K562 (cell line): ENCODE results near the gene BCL10. TPM values are rescaled to one million over a fixed set of nuclear protein-coding genes. Genes with fewer than 3 reads are reported as not detected.

ENCODE experiments used
- ATAC-seq: fragments of 200-7000 bp; cut with Tn5 transposase; 3 replicates; pipeline ENCODE4 v1.9.1; 2020; ENCODE audit warnings: moderate library complexity
- BruUV-seq: library from RNA; stranded (reverse); fragments of 400-500 nt; replicated peaks from 2 replicates; lab custom pipeline; 2021; lab: Mats Ljungman, UMichigan
- CTCF ChIA-PET: fragments of 300-600 bp; formaldehyde crosslinking; extraction: SDS; loops from one replicate; lab custom pipeline; 2021; ENCODE audit warnings: low intra/inter-chr PET ratio; lab: Yijun Ruan, JAX
- POLR2A ChIA-PET: fragments of 300-600, 350-650 bp; sonication (Branson Sonifier 250); formaldehyde crosslinking; extraction: SDS; loops from one replicate; lab custom pipeline; 2021; ENCODE audit warnings: antibody characterized with exemption, inconsistent platforms; lab: Yijun Ruan, JAX
- DNase-seq, 4 experiments: peaks; one replicate each; pipeline versions ENCODE4 v3.0.0 to v3.0.0-alpha.2; 2011 to 2018; ENCODE audit warnings: low spot score in 3 of 4, mixed read lengths in 3 of 4; ENCODE audit errors: extremely low read depth in 1 of 4
- FAIRE-seq: peaks from 2 replicates; lab custom pipeline; 2011; peaks lifted over from hg19 to GRCh38; lab: Jason Lieb, UNC
- H2AFZ ChIP-seq: 2 replicates; pipeline ENCODE4 v1.6.0; 2011; ENCODE audit warnings: low read depth, low read length, control low read depth, inconsistent platforms
- H3K27ac ChIP-seq: fragments of 200-600 bp; 3 replicates; pipeline ENCODE4 v1.8.0; 2011; ENCODE audit warnings: low read depth, mild to moderate bottlenecking, control low read depth, inconsistent platforms, low read length, moderate library complexity, mixed read lengths; ENCODE audit errors: extremely low read depth
- H3K27me3 ChIP-seq, 2 experiments: fragments of 300-600 bp in 1 of 2; 2 replicates in 1 of 2; 3 replicates in 1 of 2; pipeline versions ENCODE4 v1.6.0 to v1.8.0; 2011; ENCODE audit warnings: inconsistent platforms in 2 of 2, low read length in 2 of 2, mild to moderate bottlenecking in 1 of 2, mixed read lengths in 1 of 2, moderate library complexity in 1 of 2; ENCODE audit not compliant: control insufficient read depth in 2 of 2, insufficient read depth in 2 of 2
- H3K36me3 ChIP-seq: fragments of 300-600 bp; 3 replicates; pipeline ENCODE4 v1.8.0; 2011; ENCODE audit warnings: mild to moderate bottlenecking, low read length, inconsistent platforms; ENCODE audit not compliant: control insufficient read depth, insufficient read depth
- H3K4me1 ChIP-seq, 2 experiments: fragments of 200-600 bp in 1 of 2; replicated peaks in 1 of 2; 2 replicates in 1 of 2; 3 replicates in 1 of 2; pipeline versions ENCODE4 v1.5.1 to v1.8.0; 2011; ENCODE audit warnings: inconsistent platforms in 2 of 2, low read length in 2 of 2, mild to moderate bottlenecking in 1 of 2, mixed read lengths in 1 of 2, moderate library complexity in 1 of 2; ENCODE audit not compliant: control insufficient read depth in 2 of 2, insufficient read depth in 2 of 2
- H3K4me2 ChIP-seq: 2 replicates; pipeline ENCODE4 v1.6.1; 2011; ENCODE audit warnings: low read length, control low read depth, inconsistent platforms, mixed read lengths; ENCODE audit not compliant: insufficient read depth
- H3K4me3 ChIP-seq: fragments of 200-600 bp; sonication (generic), shearing (Covaris generic); 2 replicates; pipeline ENCODE4 v1.5.1; 2016; ENCODE audit warnings: control low read depth, inconsistent platforms
- H3K79me2 ChIP-seq: fragments of 200-600 bp; 3 replicates; pipeline ENCODE4 v1.8.0; 2011; ENCODE audit warnings: low read length, inconsistent platforms; ENCODE audit not compliant: control insufficient read depth, insufficient read depth
- H3K9ac ChIP-seq, 2 experiments: 2 replicates each; pipeline versions ENCODE4 v1.6.0 to v1.6.1; 2011; ENCODE audit warnings: low read depth in 2 of 2, low read length in 2 of 2, control low read depth in 1 of 2, inconsistent platforms in 1 of 2, mild to moderate bottlenecking in 1 of 2, mixed read lengths in 1 of 2; ENCODE audit not compliant: insufficient read depth in 1 of 2
- H3K9me1 ChIP-seq: one replicate; pipeline ENCODE4 v1.6.0; 2011; ENCODE audit warnings: inconsistent platforms, mild to moderate bottlenecking, low read length, moderate library complexity; ENCODE audit not compliant: control insufficient read depth, insufficient read depth
- H3K9me3 ChIP-seq: replicated peaks from 2 replicates; pipeline ENCODE4 v1.5.1; 2011; ENCODE audit warnings: low read depth, low read length, inconsistent platforms; ENCODE audit not compliant: control insufficient read depth, insufficient read depth
- H4K20me1 ChIP-seq: replicated peaks from 2 replicates; pipeline ENCODE4 v1.6.1; 2011; ENCODE audit warnings: low read length, inconsistent platforms, mixed read lengths; ENCODE audit not compliant: control insufficient read depth, insufficient read depth
- FOXK2 ChIP-seq, 2 experiments: fragments of 450-650 bp; IDR thresholded peaks in 1 of 2; conservative IDR thresholded peaks in 1 of 2; 2 replicates each; pipeline ENCODE4 v1.6.1; 2016; ENCODE audit warnings: low read depth in 2 of 2, mild to moderate bottlenecking in 1 of 2
- MLLT1 ChIP-seq, 2 experiments: fragments of 450-650 bp; IDR thresholded peaks; 2 replicates each; pipeline ENCODE4 v1.6.1; 2016
- NFIC ChIP-seq: fragments of 450-650 bp; IDR thresholded peaks from 2 replicates; pipeline ENCODE4 v1.6.1; 2017; ENCODE audit warnings: mild to moderate bottlenecking, inconsistent platforms
- NFIX ChIP-seq: fragments of 250-450 bp; sonication (Bioruptor Pico); IDR thresholded peaks from 2 replicates; pipeline ENCODE4 v1.4.0; 2020; ENCODE audit warnings: low read depth, mild to moderate bottlenecking, moderate library complexity
- ZBTB1 ChIP-seq: sonication (generic); formaldehyde crosslinking; IDR thresholded peaks from 2 replicates; pipeline ENCODE4 v1.8.1; 2023; ENCODE audit warnings: missing genetic modification reagents, low read depth, mild to moderate bottlenecking, borderline replicate concordance
- ZNF512 ChIP-seq: IDR thresholded peaks from 2 replicates; pipeline ENCODE4 v1.6.1; 2016; ENCODE audit warnings: missing genetic modification characterization, missing compliant biosample characterization
- ZNF592 ChIP-seq: fragments of 450-650 bp; IDR thresholded peaks from 2 replicates; pipeline ENCODE4 v1.6.1; 2017; ENCODE audit warnings: antibody characterized with exemption, mild to moderate bottlenecking
- WGBS: fragments of 100-300 bp; shearing (Covaris generic); methylation state at CpG from one replicate; pipeline ENCODE4 v1.1.6; 2016; ENCODE audit warnings: low coverage, mixed read lengths; ENCODE audit not compliant: insufficient coverage; ENCODE audit errors: missing lambda C conversion rate; 5-methylcytosine and 5-hydroxymethylcytosine counted together
- in situ Hi-C: fragments of 300-500 bp; cut with MboI; formaldehyde crosslinking; loops from 4 replicates; pipeline ENCODE4 v1.15.0; 2018; ENCODE audit warnings: inconsistent platforms, mixed read lengths
- intact Hi-C: fragments of 100-400 bp; cut with micrococcal nuclease; formaldehyde crosslinking; loops from 2 replicates; pipeline ENCODE4 v1.14.2; 2022
- polyA plus RNA-seq, 8 experiments: library from polyadenylated mRNA; depleted of rRNA in 4 of 8; stranded (reverse) in 5 of 8; unstranded in 3 of 8; fragments of >200 nt; fragmentation: Nextera tagmentation in 2 of 8; fragmentation: Illumina TruSeq in 1 of 8; extraction: Ambion mirVana in 2 of 8; extraction: Trizol in 1 of 8; gene quantifications; 2 replicates each; pipeline versions ENCODE4 v1.2.1 to v1.2.3, GENCODE V29; 2011 to 2014; ENCODE audit warnings: inconsistent platforms in 1 of 8, missing spikeins in 1 of 8
- total RNA-seq, 7 experiments: library from RNA; depleted of rRNA in 6 of 7; stranded (reverse); fragments of >200 nt in 6 of 7; fragmentation: Illumina TruSeq in 2 of 7; extraction: Trizol in 2 of 7; gene quantifications; 2 replicates each; pipeline versions ENCODE4 v1.2.1 to v1.2.3, GENCODE V29; 2011 to 2021; ENCODE audit warnings: low replicate concordance in 1 of 7

The BCL10 gene
- total and polyA plus RNA-seq, 9 of the 15 experiments (the other 6 are each of a cell fraction or from before 2014, with no cell fraction given), result 8.0 to 19.4 (median 12.3) TPM

- Histone ChIP-seq H3K4me3 (no peak overlapping the region), H3K9me1 (no peaks in the 10 kb centered on the region), H3K9ac (no peak overlapping the region), H3K4me1 (no peaks in the 10 kb centered on the region), H2AFZ (no peak overlapping the region), H3K27me3 (peaks cover 7 to 15% of the 10 kb centered on the region in 2 experiments; a peak in 2 of 5 replicates), H3K36me3 (no peaks in the 10 kb centered on the region), H3K79me2 (no peaks in the 10 kb centered on the region), H3K4me2 (no peak overlapping the region), H4K20me1 (no peaks in the 10 kb centered on the region), H3K9me3 (no peaks in the 10 kb centered on the region), H3K27ac (no peak overlapping the region)
- TF ChIP-seq NFIC (peak; percentile 93), NFIX (CRISPR knock-in tag) (peak; percentile 83), ZBTB1 (CRISPR knock-in tag) (no peak)
- DNase-seq (no peak), ATAC-seq (no peak), FAIRE-seq (no peak)
- in situ Hi-C loops (no loop called here), intact Hi-C loops (no loop called here)
- 2% methylated on average over 2 of the region's 2 CpGs for WGBS
- ChIA-PET POLR2A (no interaction called here), CTCF (no interaction called here)
- BruUV-seq, result no TSS peak
Observed at GRCh38 chr1:85316321-85316720, 39.9 kb upstream of the BCL10 start.

GRCh38 chr1:85315789-85316188 is 39.4 kb upstream of the BCL10 start:
- intact Hi-C loops, result no loop called here
- H4K20me1 ChIP-seq, result no peaks in the 10 kb centered on the region
- H3K4me2 ChIP-seq, result no peak overlapping the region
- H3K36me3 ChIP-seq, result no peaks in the 10 kb centered on the region
- no peaks in the 10 kb centered on the region for H3K9me1 ChIP-seq
- in situ Hi-C loops, result no loop called here
- no peaks in the 10 kb centered on the region for H3K4me1 ChIP-seq
- no peaks in the 10 kb centered on the region for H3K9me3 ChIP-seq
- H3K9ac ChIP-seq, result no peak overlapping the region
- H2AFZ ChIP-seq, result no peak overlapping the region
- no peak overlapping the region for H3K4me3 ChIP-seq
- BruUV-seq, result no TSS peak
- no peak for FAIRE-seq
- H3K27ac ChIP-seq, result no peak overlapping the region
- POLR2A ChIA-PET, result interaction anchor here (0.6 kb wide), 1 partner anchor 785 kb away, joined by 3 read pairs; no protein-coding TSS in a partner anchor
- DNase-seq, result no peak
- peaks cover 7 to 15% of the 10 kb centered on the region in 2 experiments; a peak in 2 of 5 replicates for H3K27me3 ChIP-seq
- no peak for ATAC-seq
- CTCF ChIA-PET, result no interaction called here
- no peaks in the 10 kb centered on the region for H3K79me2 ChIP-seq
- 1% methylated on average over 8 of the region's 8 CpGs for WGBS
- no peak for TF ChIP-seq MLLT1 (IDR thresholded peaks at IDR 0.05)
- TF ChIP-seq ZNF592, result no peak
- TF ChIP-seq FOXK2 (conservative IDR thresholded peaks at IDR 0.05 in 1 of 2, IDR thresholded peaks at IDR 0.05 in 1 of 2; ENCODE audit: low read depth in 2 of 2), result no peak
- no peak for TF ChIP-seq ZNF512
